GM12878 (cell line): ENCODE measurements around the gene SIRT3. TPM values are rescaled to one million over a fixed set of nuclear protein-coding genes. Genes with fewer than 3 reads are reported as not detected.

Experiments used
- ATAC-seq: fragments of 200-7000 bp; cut with Tn5 transposase; 3 replicates; pipeline ENCODE4 v1.9.1; 2020; ENCODE audit warnings: mild to moderate bottlenecking, moderate library complexity
- BruUV-seq: library from RNA; stranded (reverse); fragments of 400-500 nt; replicated peaks from 2 replicates; lab custom pipeline; 2021; lab: Mats Ljungman, UMichigan
- CTCF ChIA-PET: fragments of 300-600 bp; sonication (Branson Sonifier 250); formaldehyde crosslinking; extraction: SDS; loops from one replicate; lab custom pipeline; 2021; ENCODE audit warnings: inconsistent platforms; lab: Yijun Ruan, JAX
- POLR2A ChIA-PET: fragments of 350-600 bp; formaldehyde crosslinking; extraction: SDS; loops from one replicate; lab custom pipeline; 2021; ENCODE audit warnings: inconsistent platforms; lab: Charles Lee
- RAD21 ChIA-PET: fragments of 300-600 bp; sonication (Branson Sonifier 250); formaldehyde crosslinking; loops from one replicate; lab custom pipeline; 2023; ENCODE audit warnings: antibody characterized with exemption; ENCODE audit not compliant: unreplicated experiment; lab: Charles Lee
- SMC1A ChIA-PET: fragments of 300-600 bp; sonication (Branson Sonifier 250); formaldehyde crosslinking; loops from one replicate; lab custom pipeline; 2023; ENCODE audit not compliant: unreplicated experiment, uncharacterized antibody; lab: Charles Lee
- DNase-seq: peaks from one replicate; pipeline ENCODE4 v3.0.0-alpha.2; 2011; ENCODE audit warnings: low read depth, low spot score
- FAIRE-seq: peaks from 3 replicates; lab custom pipeline; 2011; peaks lifted over from hg19 to GRCh38; lab: Jason Lieb, UNC
- H2AFZ ChIP-seq: 2 replicates; pipeline ENCODE4 v1.6.0; 2011; ENCODE audit warnings: low read depth, low read length, control low read depth; ENCODE audit not compliant: control insufficient read depth
- H3K27ac ChIP-seq: 2 replicates; pipeline ENCODE4 v1.5.1; 2011; ENCODE audit warnings: control low read depth; ENCODE audit not compliant: control insufficient read depth, insufficient read depth
- H3K27me3 ChIP-seq, 2 experiments: replicated peaks in 1 of 2; 2 replicates each; pipeline versions ENCODE4 v1.6.0 to v1.6.1; 2011; ENCODE audit warnings: low read length in 1 of 2; ENCODE audit not compliant: control insufficient read depth in 2 of 2, insufficient read depth in 2 of 2
- H3K36me3 ChIP-seq, 2 experiments: 2 replicates each; pipeline ENCODE4 v1.5.1; 2011; ENCODE audit warnings: low read length in 1 of 2; ENCODE audit not compliant: control insufficient read depth in 2 of 2, insufficient read depth in 2 of 2
- H3K4me1 ChIP-seq: 2 replicates; pipeline ENCODE4 v1.6.1; 2011; ENCODE audit warnings: mild to moderate bottlenecking, low read length, moderate library complexity, mixed read lengths; ENCODE audit not compliant: control insufficient read depth, insufficient read depth
- H3K4me2 ChIP-seq: 2 replicates; pipeline ENCODE4 v1.6.0; 2011; ENCODE audit warnings: control low read depth; ENCODE audit not compliant: control insufficient read depth, insufficient read depth
- H3K4me3 ChIP-seq: fragments of 200-600 bp; sonication (generic); 2 replicates; pipeline ENCODE4 v1.5.1; 2016
- H3K79me2 ChIP-seq: 2 replicates; pipeline ENCODE4 v1.6.0; 2011; ENCODE audit warnings: low read length; ENCODE audit not compliant: control insufficient read depth, insufficient read depth
- H3K9ac ChIP-seq: 2 replicates; pipeline ENCODE4 v1.8.0; 2011; ENCODE audit warnings: low read length, control low read depth, mixed read lengths; ENCODE audit not compliant: control insufficient read depth, insufficient read depth
- H3K9me3 ChIP-seq: replicated peaks from 3 replicates; pipeline ENCODE4 v1.5.1; 2011; ENCODE audit warnings: mild to moderate bottlenecking, low read length; ENCODE audit not compliant: control insufficient read depth, insufficient read depth
- H4K20me1 ChIP-seq: 2 replicates; pipeline ENCODE4 v1.6.0; 2011; ENCODE audit not compliant: control insufficient read depth, insufficient read depth
- BMI1 ChIP-seq: fragments of 450-650 bp; IDR thresholded peaks from 2 replicates; pipeline ENCODE4 v1.6.1; 2016; ENCODE audit warnings: mild to moderate bottlenecking, moderate library complexity, borderline replicate concordance
- BRCA1 ChIP-seq: IDR thresholded peaks from 2 replicates; pipeline ENCODE4 v1.6.1; 2011; ENCODE audit warnings: low read depth, low read length, improper control_type of control experiment
- CEBPB ChIP-seq, 2 experiments: fragments of 150-350 bp in 1 of 2; IDR thresholded peaks; 2 replicates each; pipeline ENCODE4 v1.6.1; 2012 to 2014; ENCODE audit warnings: low read depth in 2 of 2, low read length in 2 of 2, borderline replicate concordance in 1 of 2, inconsistent platforms in 1 of 2
- CREB1 ChIP-seq: IDR thresholded peaks from 2 replicates; pipeline ENCODE4 v1.6.1; 2012; ENCODE audit warnings: low read depth, mild to moderate bottlenecking, inconsistent platforms
- EED ChIP-seq: sonication (generic); IDR thresholded peaks from 2 replicates; pipeline ENCODE4 v1.6.1; 2016; ENCODE audit warnings: antibody characterized with exemption, low read depth
- HDGF ChIP-seq: fragments of 450-650 bp; IDR thresholded peaks from 2 replicates; pipeline ENCODE4 v1.6.1; 2016; ENCODE audit warnings: antibody characterized with exemption
- IKZF2 ChIP-seq, 2 experiments: fragments of 450-650 bp; IDR thresholded peaks; 2 replicates each; pipeline ENCODE4 v1.6.1; 2017; ENCODE audit warnings: mild to moderate bottlenecking in 2 of 2, moderate library complexity in 2 of 2
- IRF3 ChIP-seq: fragments of 450-650 bp; IDR thresholded peaks from 2 replicates; pipeline ENCODE4 v1.6.1; 2014; ENCODE audit warnings: mild to moderate bottlenecking
- JUND ChIP-seq: IDR thresholded peaks from 2 replicates; pipeline ENCODE4 v1.6.1; 2012; ENCODE audit warnings: low read depth, mild to moderate bottlenecking, low read length, improper control_type of control experiment, moderate library complexity
- MEF2A ChIP-seq: IDR thresholded peaks from 2 replicates; pipeline ENCODE4 v1.6.1; 2011; ENCODE audit warnings: low read depth, mild to moderate bottlenecking, low read length, moderate library complexity; ENCODE audit not compliant: insufficient read depth
- MYC ChIP-seq: IDR thresholded peaks from 2 replicates; pipeline ENCODE4 v1.6.1; 2011; ENCODE audit warnings: mild to moderate bottlenecking, low read length, moderate library complexity, inconsistent platforms; ENCODE audit not compliant: insufficient read depth, insufficient replicate concordance, insufficient read length, severe bottlenecking
- NFYB ChIP-seq: IDR thresholded peaks from 2 replicates; pipeline ENCODE4 v1.6.1; 2011; ENCODE audit warnings: low read depth, mild to moderate bottlenecking, low read length, improper control_type of control experiment, moderate library complexity; ENCODE audit not compliant: insufficient read depth
- NR2F1 ChIP-seq: fragments of 450-650 bp; conservative IDR thresholded peaks from 2 replicates; pipeline ENCODE4 v1.6.1; 2017; ENCODE audit warnings: mild to moderate bottlenecking
- PAX5 ChIP-seq: IDR thresholded peaks from 2 replicates; pipeline ENCODE4 v1.6.1; 2011; ENCODE audit warnings: low read depth, low read length, borderline replicate concordance
- POLR2AphosphoS2 ChIP-seq: IDR thresholded peaks from 2 replicates; pipeline ENCODE4 v1.6.1; 2011; ENCODE audit warnings: low read depth, mild to moderate bottlenecking, low read length, improper control_type of control experiment, moderate library complexity
- RCOR1 ChIP-seq: conservative IDR thresholded peaks from 2 replicates; pipeline ENCODE4 v1.6.1; 2012; ENCODE audit warnings: low read depth, low read length, improper control_type of control experiment
- RELB ChIP-seq: fragments of 450-650 bp; IDR thresholded peaks from 2 replicates; pipeline ENCODE4 v1.6.1; 2017; ENCODE audit warnings: low read depth, mild to moderate bottlenecking, moderate library complexity
- SMARCA5 ChIP-seq: fragments of 450-650 bp; IDR thresholded peaks from 2 replicates; pipeline ENCODE4 v1.6.1; 2017; ENCODE audit warnings: mild to moderate bottlenecking
- SREBF2 ChIP-seq: IDR thresholded peaks from 2 replicates; pipeline ENCODE4 v1.6.1; 2012; ENCODE audit warnings: mild to moderate bottlenecking, low read length
- TARDBP ChIP-seq: IDR thresholded peaks from 2 replicates; pipeline ENCODE4 v1.6.1; 2016; ENCODE audit warnings: borderline replicate concordance
- TBL1XR1 ChIP-seq: IDR thresholded peaks from 2 replicates; pipeline ENCODE4 v1.6.1; 2012; ENCODE audit warnings: low read depth, low read length, improper control_type of control experiment
- YY1 ChIP-seq: IDR thresholded peaks from 2 replicates; pipeline ENCODE4 v1.6.1; 2011; ENCODE audit warnings: low read depth, mild to moderate bottlenecking, low read length
- ZSCAN29 ChIP-seq: fragments of 450-650 bp; IDR thresholded peaks from 2 replicates; pipeline ENCODE4 v1.6.1; 2017; ENCODE audit warnings: mild to moderate bottlenecking, moderate library complexity
- WGBS: methylation state at CpG from one replicate; pipeline ENCODE4 v1.1.6; 2016; ENCODE audit warnings: low lambda C conversion rate; ENCODE audit not compliant: insufficient replicate concordance, insufficient coverage; ENCODE audit errors: missing lambda C conversion rate; 5-methylcytosine and 5-hydroxymethylcytosine counted together
- in situ Hi-C: fragments of 300-500 bp; cut with MboI; formaldehyde crosslinking; loops from 9 replicates; pipeline ENCODE4 v1.14.3; 2018; ENCODE audit warnings: mixed read lengths
- intact Hi-C: fragments of 100-400 bp; cut with micrococcal nuclease; formaldehyde crosslinking; loops from one replicate; pipeline ENCODE4 v1.14.2; 2022; ENCODE audit not compliant: unreplicated experiment
- polyA plus RNA-seq, 11 experiments: library from polyadenylated mRNA; depleted of rRNA in 4 of 11; unstranded in 6 of 11; stranded (reverse) in 5 of 11; fragments of >200 nt; fragmentation: Nextera tagmentation in 4 of 11; fragmentation: Illumina TruSeq in 1 of 11; extraction: Ambion mirVana in 4 of 11; extraction: Trizol in 1 of 11; gene quantifications; 1 replicate in 1 of 11; 2 replicates in 10 of 11; pipeline versions ENCODE4 v1.2.1 to v1.2.3, GENCODE V29; 2011 to 2016; ENCODE audit warnings: inconsistent platforms in 2 of 11, missing spikeins in 2 of 11, low read depth in 1 of 11
- total RNA-seq, 4 experiments: library from RNA; depleted of rRNA in 3 of 4; stranded (reverse); fragments of >200 nt in 3 of 4; fragmentation: Illumina TruSeq in 1 of 4; extraction: Trizol in 1 of 4; gene quantifications; 2 replicates each; pipeline versions ENCODE4 v1.2.1 to v1.2.3, GENCODE V29; 2013 to 2021

The SIRT3 gene
- total and polyA plus RNA-seq, 10 of the 15 experiments (the other 5 are each of a cell fraction or from before 2014, with no cell fraction given): 0.90 to 23.2 (median 12.6) TPM

DNA sequence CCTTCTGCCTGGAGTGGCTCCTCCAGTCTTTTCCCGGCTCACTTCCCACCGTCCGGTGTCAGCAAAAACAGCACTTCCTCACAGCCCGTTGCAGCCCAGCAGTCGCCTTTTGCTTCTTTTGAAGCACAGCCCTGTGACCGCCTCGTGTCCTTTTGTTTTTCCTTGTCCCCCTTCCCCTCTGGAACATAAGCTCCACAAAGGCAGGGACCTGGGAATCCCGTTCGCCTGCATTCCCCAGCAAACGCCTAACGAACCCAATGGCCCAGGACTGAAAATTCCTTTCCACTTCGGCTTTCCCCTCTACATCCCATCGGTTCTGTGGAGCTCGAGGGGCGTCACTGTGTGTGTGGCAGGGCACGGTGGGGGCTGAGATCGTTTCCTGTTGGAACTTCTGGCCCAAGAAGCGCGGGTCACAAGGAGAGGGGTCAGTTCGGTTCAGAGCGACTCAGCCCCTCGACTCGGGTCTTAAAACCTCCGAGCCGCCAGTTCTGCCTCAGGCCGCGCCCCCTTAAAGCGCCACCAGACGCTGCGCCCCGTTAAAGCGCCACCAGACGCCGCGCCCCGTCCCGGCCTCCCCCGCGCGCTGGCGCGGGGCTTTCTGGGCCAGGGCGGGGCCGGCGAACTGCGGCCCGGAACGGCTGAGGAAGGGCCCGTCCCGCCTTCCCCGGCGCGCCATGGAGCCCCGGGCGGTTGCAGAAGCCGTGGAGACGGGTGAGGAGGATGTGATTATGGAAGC is 27.8 kb downstream of the SIRT3 start:
- SMC1A ChIA-PET: interaction anchor here (0.6 to 2.6 kb wide), 3 partner anchors 29 to 309 kb away, joined by 3 to 12 read pairs (median 8); partner anchors contain the start of gene PSMD13
- Histone ChIP-seq H3K27me3 (no peaks in the 10 kb centered on the region), H4K20me1 (peaks cover 11% of the 10 kb centered on the region), H3K9ac (peak overlapping the region; percentile 98), H3K4me1 (peaks cover 27% of the 10 kb centered on the region), H3K79me2 (peaks cover 57% of the 10 kb centered on the region), H2AFZ (peak overlapping the region; percentile 37), H3K27ac (peak overlapping the region; percentile 97), H3K9me3 (no peaks in the 10 kb centered on the region), H3K36me3 (peaks cover 21 to 45% of the 10 kb centered on the region in 2 experiments), H3K4me2 (peak overlapping the region; percentile 52), H3K4me3 (peak overlapping the region; percentile 76)
- in situ Hi-C loops (loop anchor here (5.0 to 10.0 kb wide), 2 partner anchors 156 to 299 kb away; partner anchors contain the start of genes B4GALNT4 and RNH1), intact Hi-C loops (loop anchor here (5.0 to 10.0 kb wide), 3 partner anchors 99 to 236 kb away; partner anchors contain the start of genes ANO9 and IFITM2)
- under 1% methylated on average over 57 of the region's 57 CpGs for WGBS
- BruUV-seq: no TSS peak
- RAD21 ChIA-PET: interaction anchor here (2.5 kb wide), 1 partner anchor 60 kb away, joined by 9 read pairs; no protein-coding TSS in a partner anchor
- POLR2A ChIA-PET: interaction anchor here (1.0 to 2.5 kb wide), 9 partner anchors 16 to 240 kb away, joined by 3 to 27 read pairs (median 4); partner anchors contain the start of genes ANO9, PSMD13 and SIRT3
- DNase-seq: no peak
- ATAC-seq: peak; percentile 85
- FAIRE-seq: peak; percentile 54
- CTCF ChIA-PET: interaction anchor here (1.1 to 2.5 kb wide), 3 partner anchors 8 to 50 kb away, joined by 4 to 8 read pairs (median 4); no protein-coding TSS in a partner anchor
- TF ChIP-seq PAX5 (peak; percentile 33; the same call in 1 of the 2 replicates), IKZF2 (IDR thresholded peaks at IDR 0.05) (peak; percentile 11 to 25; a peak in 1 of 4 replicates), IRF3 (no peak), ZSCAN29 (no peak), SMARCA5 (0 out of 2 replicates have a peak, but pooled peaks have one; percentile 72), JUND (no peak), YY1 (peak; percentile 78), BRCA1 (no peak), CREB1 (peak; percentile 69), RELB (no peak), RCOR1 (no peak), MEF2A (no peak), SREBF2 (no peak), HDGF (no peak), EED (no peak), POLR2AphosphoS2 (no peak; the same call in 1 of the 2 replicates), TARDBP (0 out of 2 replicates have a peak, but pooled peaks have one; percentile 33), TBL1XR1 (no peak), NR2F1 (peak; percentile 49), BMI1 (no peak), MYC (no peak), CEBPB (IDR thresholded peaks at IDR 0.05; ENCODE audit: borderline replicate concordance in 1 of 2, low read depth in 2 of 2, low read length in 2 of 2) (no peak), NFYB (no peak)
